DOHH2 (cell line): ENCODE data around the gene IQSEC1.

Source experiments
- H3F3A ChIP-seq: fragments of 200-600 bp; sonication (generic), shearing (Covaris generic); 2 replicates; pipeline ENCODE4 v1.6.0; 2016; ENCODE audit warnings: antibody characterized with exemption, mild to moderate bottlenecking; ENCODE audit not compliant: control insufficient read depth, insufficient read depth
- H3K27ac ChIP-seq: fragments of 200-600 bp; sonication (generic); 2 replicates; pipeline ENCODE4 v1.5.1; 2014; ENCODE audit warnings: low read depth, mild to moderate bottlenecking, low read length, moderate library complexity
- H3K27me3 ChIP-seq: fragments of 200-600 bp; sonication (generic); 2 replicates; pipeline ENCODE4 v1.6.1; 2014; ENCODE audit warnings: mild to moderate bottlenecking, low read length, mixed read lengths; ENCODE audit not compliant: control insufficient read depth
- H3K36me3 ChIP-seq: fragments of 200-600 bp; sonication (generic); 2 replicates; pipeline ENCODE4 v1.6.1; 2014; ENCODE audit warnings: mild to moderate bottlenecking, low read length, moderate library complexity, mixed read lengths; ENCODE audit not compliant: control insufficient read depth
- H3K4me1 ChIP-seq: fragments of 200-600 bp; sonication (generic); 2 replicates; pipeline ENCODE4 v1.6.1; 2014; ENCODE audit warnings: mild to moderate bottlenecking, low read length, mixed read lengths; ENCODE audit not compliant: control insufficient read depth
- H3K4me2 ChIP-seq: fragments of 200-600 bp; sonication (generic); 2 replicates; pipeline ENCODE4 v1.6.0; 2014; ENCODE audit warnings: mild to moderate bottlenecking, low read length, moderate library complexity
- H3K4me3 ChIP-seq: fragments of 200-600 bp; sonication (generic); 2 replicates; pipeline ENCODE4 v1.5.1; 2014; ENCODE audit warnings: mild to moderate bottlenecking, low read length, mixed read lengths
- H3K79me2 ChIP-seq: fragments of 200-600 bp; sonication (generic); 2 replicates; pipeline ENCODE4 v1.6.1; 2014; ENCODE audit warnings: mild to moderate bottlenecking, low read length, mixed read lengths; ENCODE audit not compliant: control insufficient read depth
- H3K9me2 ChIP-seq: fragments of 200-600 bp; sonication (generic); replicated peaks from 2 replicates; pipeline ENCODE4 v1.6.1; 2014; ENCODE audit warnings: mild to moderate bottlenecking, low read length, mixed read lengths; ENCODE audit not compliant: control insufficient read depth
- H3K9me3 ChIP-seq: fragments of 200-600 bp; sonication (generic); 2 replicates; pipeline ENCODE4 v1.6.1; 2014; ENCODE audit warnings: antibody characterized with exemption, low read length, mixed read lengths; ENCODE audit not compliant: control insufficient read depth, insufficient read depth
- H4K20me1 ChIP-seq: fragments of 200-600 bp; sonication (generic); 2 replicates; pipeline ENCODE4 v1.6.0; 2014; ENCODE audit warnings: low read depth, mild to moderate bottlenecking, antibody characterized with exemption, low read length, moderate library complexity; ENCODE audit not compliant: control insufficient read depth, insufficient read depth
- CTCF ChIP-seq: fragments of 200-600 bp; sonication (generic); IDR thresholded peaks from one replicate; pipeline ENCODE4 v1.5.1; 2014; ENCODE audit warnings: antibody characterized with exemption, mild to moderate bottlenecking, low read depth, low read length; ENCODE audit not compliant: poor library complexity, severe bottlenecking
- EZH2phosphoT487 ChIP-seq: fragments of 200-600 bp; sonication (generic); IDR thresholded peaks from 2 replicates; pipeline ENCODE4 v1.6.1; 2017; ENCODE audit warnings: borderline replicate concordance, mild to moderate bottlenecking, antibody characterized with exemption, low read length, moderate library complexity, mixed read lengths

IQSEC1 gene

GRCh38 chr3:12869035-12869621, 204.1 kb downstream of the IQSEC1 start:
- Histone ChIP-seq H3F3A (no peaks in the 10 kb centered on the region), H3K27me3 (peaks cover 21% of the 10 kb centered on the region), H3K9me2 (no peaks in the 10 kb centered on the region), H3K9me3 (no peaks in the 10 kb centered on the region), H3K27ac (no peak overlapping the region), H3K4me2 (peak overlapping the region; percentile 40), H3K79me2 (no peaks in the 10 kb centered on the region), H3K4me3 (0 out of 2 replicates have a peak overlapping the region, but pooled peaks have one; percentile 11), H4K20me1 (no peaks in the 10 kb centered on the region), H3K4me1 (peaks cover 11% of the 10 kb centered on the region), H3K36me3 (no peaks in the 10 kb centered on the region)
- no peak for TF ChIP-seq EZH2phosphoT487
- TF ChIP-seq CTCF: no peak

GRCh38 chr3:12868039-12869034, 204.9 kb downstream of the IQSEC1 start:
- Histone ChIP-seq H3K4me3 (0 out of 2 replicates have a peak overlapping the region, but pooled peaks have one; percentile 11), H3K9me3 (no peaks in the 10 kb centered on the region), H3K9me2 (no peaks in the 10 kb centered on the region), H3K4me2 (peak overlapping the region; percentile 51), H3F3A (no peaks in the 10 kb centered on the region), H3K27ac (no peak overlapping the region), H3K4me1 (peaks cover 11% of the 10 kb centered on the region), H4K20me1 (no peaks in the 10 kb centered on the region), H3K79me2 (no peaks in the 10 kb centered on the region), H3K36me3 (no peaks in the 10 kb centered on the region), H3K27me3 (peaks cover 21% of the 10 kb centered on the region)
- TF ChIP-seq EZH2phosphoT487: no peak
- peak; percentile 75 for TF ChIP-seq CTCF

- TF ChIP-seq EZH2phosphoT487 (no peak), CTCF (no peak)
- Histone ChIP-seq H3K4me3 (no peak overlapping the region), H3K4me1 (peaks cover 11% of the 10 kb centered on the region), H3K27me3 (peaks cover 21% of the 10 kb centered on the region), H4K20me1 (no peaks in the 10 kb centered on the region), H3K4me2 (no peak overlapping the region), H3K27ac (no peak overlapping the region), H3K9me3 (no peaks in the 10 kb centered on the region), H3F3A (no peaks in the 10 kb centered on the region), H3K36me3 (no peaks in the 10 kb centered on the region), H3K79me2 (no peaks in the 10 kb centered on the region), H3K9me2 (no peaks in the 10 kb centered on the region)
Observed at GRCh38 chr3:12866836-12867235, 206.4 kb downstream of the IQSEC1 start.
